Neural crest cell (in vitro differentiated cells): ENCODE data around the gene CASD1. TPM values are rescaled to one million over a fixed set of nuclear protein-coding genes. Genes with fewer than 3 reads are reported as not detected.

Experiments used
- DNase-seq: peaks from one replicate; pipeline ENCODE4 v3.0.0; 2021; ENCODE audit warnings: low read depth, mixed read lengths, low spot score
- H3K27ac Mint-ChIP-seq: one replicate; pipeline ENCODE4 v1.8.0; 2021; ENCODE audit warnings: mild to moderate bottlenecking, mixed read lengths; ENCODE audit not compliant: unreplicated experiment
- H3K27me3 Mint-ChIP-seq: 2 replicates; pipeline ENCODE4 v1.8.0; 2021; ENCODE audit warnings: low read depth, mild to moderate bottlenecking, mixed read lengths
- H3K36me3 Mint-ChIP-seq: 2 replicates; pipeline ENCODE4 v1.8.0; 2021; ENCODE audit warnings: low read depth, mild to moderate bottlenecking, mixed read lengths
- H3K4me1 Mint-ChIP-seq: 2 replicates; pipeline ENCODE4 v1.8.0; 2021; ENCODE audit warnings: mixed read lengths
- H3K4me3 Mint-ChIP-seq: one replicate; pipeline ENCODE4 v1.8.0; 2021; ENCODE audit warnings: mild to moderate bottlenecking, mixed read lengths
- H3K9me3 Mint-ChIP-seq: 2 replicates; pipeline ENCODE4 v1.8.0; 2021; ENCODE audit warnings: mixed read lengths
- total RNA-seq: library from RNA; stranded (reverse); gene quantifications from 2 replicates; pipeline ENCODE4 v1.2.1, GENCODE V29; 2021
- TF ChIP-seq, protein P1 (sequence below): fragments of 200-600 bp; sonication (generic); conservative IDR thresholded peaks from 2 replicates; pipeline ENCODE4 v1.5.0; 2021; ENCODE audit warnings: antibody characterized with exemption, mild to moderate bottlenecking

Gene CASD1
- total RNA-seq, 1 donor from 2014 or later: 40.2 TPM

- TF ChIP-seq, protein P1, sequence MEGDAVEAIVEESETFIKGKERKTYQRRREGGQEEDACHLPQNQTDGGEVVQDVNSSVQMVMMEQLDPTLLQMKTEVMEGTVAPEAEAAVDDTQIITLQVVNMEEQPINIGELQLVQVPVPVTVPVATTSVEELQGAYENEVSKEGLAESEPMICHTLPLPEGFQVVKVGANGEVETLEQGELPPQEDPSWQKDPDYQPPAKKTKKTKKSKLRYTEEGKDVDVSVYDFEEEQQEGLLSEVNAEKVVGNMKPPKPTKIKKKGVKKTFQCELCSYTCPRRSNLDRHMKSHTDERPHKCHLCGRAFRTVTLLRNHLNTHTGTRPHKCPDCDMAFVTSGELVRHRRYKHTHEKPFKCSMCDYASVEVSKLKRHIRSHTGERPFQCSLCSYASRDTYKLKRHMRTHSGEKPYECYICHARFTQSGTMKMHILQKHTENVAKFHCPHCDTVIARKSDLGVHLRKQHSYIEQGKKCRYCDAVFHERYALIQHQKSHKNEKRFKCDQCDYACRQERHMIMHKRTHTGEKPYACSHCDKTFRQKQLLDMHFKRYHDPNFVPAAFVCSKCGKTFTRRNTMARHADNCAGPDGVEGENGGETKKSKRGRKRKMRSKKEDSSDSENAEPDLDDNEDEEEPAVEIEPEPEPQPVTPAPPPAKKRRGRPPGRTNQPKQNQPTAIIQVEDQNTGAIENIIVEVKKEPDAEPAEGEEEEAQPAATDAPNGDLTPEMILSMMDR: no peak
- Mint-ChIP-seq H3K4me1 (peaks cover 32% of the 10 kb centered on the region), H3K4me3 (peak overlapping the region; percentile 83), H3K27me3 (no peaks in the 10 kb centered on the region), H3K27ac (no peak overlapping the region), H3K36me3 (no peaks in the 10 kb centered on the region), H3K9me3 (no peaks in the 10 kb centered on the region)
- DNase-seq: no peak
Measured at GRCh38 chr7:94507962-94508361, 1.6 kb upstream of the CASD1 start.

- no peaks in the 10 kb centered on the region for H3K9me3 Mint-ChIP-seq
- peak overlapping the region; percentile 91 for H3K27ac Mint-ChIP-seq
- H3K4me3 Mint-ChIP-seq: peak overlapping the region; percentile 90
- no peaks in the 10 kb centered on the region for H3K36me3 Mint-ChIP-seq
- TF ChIP-seq, protein P1: peak; percentile 38
- no peaks in the 10 kb centered on the region for H3K27me3 Mint-ChIP-seq
- peaks cover 46% of the 10 kb centered on the region for H3K4me1 Mint-ChIP-seq
- DNase-seq: peak; percentile 62
Measured at GRCh38 chr7:94509887-94510581, 425 bp downstream of the CASD1 start.

GRCh38 chr7:94510582-94511496 lies 1.2 kb downstream of the CASD1 start:
- H3K9me3 Mint-ChIP-seq: no peaks in the 10 kb centered on the region
- H3K27ac Mint-ChIP-seq: peak overlapping the region; percentile 91
- peak; percentile 31 for DNase-seq
- H3K36me3 Mint-ChIP-seq: no peaks in the 10 kb centered on the region
- TF ChIP-seq, protein P1: no peak
- H3K4me3 Mint-ChIP-seq: peak overlapping the region; percentile 90
- no peaks in the 10 kb centered on the region for H3K27me3 Mint-ChIP-seq
- H3K4me1 Mint-ChIP-seq: peaks cover 52% of the 10 kb centered on the region

DNA sequence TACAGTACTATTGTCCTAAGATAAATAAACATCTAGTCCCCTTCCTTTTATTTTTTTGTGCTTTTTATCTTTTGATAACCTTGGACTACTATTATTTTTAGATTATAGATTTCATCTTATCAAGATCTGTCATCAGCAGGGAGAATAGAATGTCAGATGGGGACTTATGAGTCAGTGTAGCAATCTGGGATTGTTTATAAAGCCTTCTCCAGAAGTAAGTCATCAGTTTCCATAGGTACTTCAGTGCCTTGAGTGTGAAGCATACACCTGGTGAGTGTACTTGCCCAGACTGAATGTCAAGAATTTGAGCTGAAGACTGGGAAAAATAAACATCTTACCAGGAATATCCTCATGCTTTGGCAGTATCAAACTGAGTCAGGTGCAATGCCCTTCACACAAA lies 2.1 kb downstream of the CASD1 start:
- peaks cover 57% of the 10 kb centered on the region for H3K4me1 Mint-ChIP-seq
- H3K9me3 Mint-ChIP-seq: no peaks in the 10 kb centered on the region
- H3K36me3 Mint-ChIP-seq: no peaks in the 10 kb centered on the region
- TF ChIP-seq, protein P1: no peak
- H3K27ac Mint-ChIP-seq: no peak overlapping the region
- DNase-seq: no peak
- peak overlapping the region; percentile 90 for H3K4me3 Mint-ChIP-seq
- no peaks in the 10 kb centered on the region for H3K27me3 Mint-ChIP-seq

GRCh38 chr7:94512735-94513564 lies 3.3 kb downstream of the CASD1 start:
- Mint-ChIP-seq H3K27ac (no peak overlapping the region), H3K36me3 (peaks cover 3% of the 10 kb centered on the region), H3K27me3 (no peaks in the 10 kb centered on the region), H3K4me3 (peak overlapping the region; percentile 90), H3K9me3 (no peaks in the 10 kb centered on the region), H3K4me1 (peaks cover 57% of the 10 kb centered on the region)
- no peak for DNase-seq
- TF ChIP-seq, protein P1: no peak
